Activated CD4-positive, alpha-beta memory T cell treated with anti-CD3 and anti-CD28 coated beads for 36 hours (primary cell): Measurements from ENCODE around the gene PTPN5. TPM values are rescaled to one million over a fixed set of nuclear protein-coding genes. Genes with fewer than 3 reads are reported as not detected.

Source experiments
- CTCF ChIA-PET: fragments of 350-600 bp; sonication (Branson Sonifier 250); formaldehyde crosslinking; loops from one replicate; lab custom pipeline; 2021; ENCODE audit warnings: antibody characterized with exemption, inconsistent platforms; lab: Charles Lee
- POLR2A ChIA-PET: fragments of 350-600 bp; sonication (Branson Sonifier 250); formaldehyde crosslinking; loops from one replicate; lab custom pipeline; 2021; ENCODE audit warnings: antibody characterized with exemption; lab: Charles Lee
- DNase-seq: peaks from one replicate; pipeline ENCODE4 v3.0.0-alpha.2; 2020
- H3K27ac Mint-ChIP-seq: one replicate; pipeline ENCODE4 v1.8.0; 2021; ENCODE audit warnings: mixed read lengths
- H3K27me3 Mint-ChIP-seq: one replicate; pipeline ENCODE4 v1.8.0; 2021; ENCODE audit warnings: mixed read lengths
- H3K36me3 Mint-ChIP-seq: one replicate; pipeline ENCODE4 v1.8.0; 2021; ENCODE audit warnings: mixed read lengths
- H3K4me1 Mint-ChIP-seq: one replicate; pipeline ENCODE4 v1.8.0; 2021; ENCODE audit warnings: low read depth, mixed read lengths
- H3K4me3 Mint-ChIP-seq: one replicate; pipeline ENCODE4 v1.8.0; 2021; ENCODE audit warnings: mild to moderate bottlenecking, mixed read lengths
- H3K9me3 Mint-ChIP-seq: one replicate; pipeline ENCODE4 v1.8.0; 2021; ENCODE audit warnings: mixed read lengths
- intact Hi-C: fragments of 100-400 bp; cut with micrococcal nuclease; formaldehyde crosslinking; loops from one replicate; pipeline ENCODE4 v1.15.1; 2023
- total RNA-seq, 2 experiments: library from RNA; stranded (reverse); gene quantifications; one replicate each; pipeline ENCODE4 v1.2.3, GENCODE V29; 2021

Gene PTPN5
- total RNA-seq, 2 experiments from 2014 or later, result not detected

GRCh38 chr11:18721561-18722292 is 69.9 kb downstream of the PTPN5 start:
- H3K9me3 Mint-ChIP-seq, result no peaks in the 10 kb centered on the region
- POLR2A ChIA-PET, result interaction anchor here (0.6 to 1.3 kb wide), 4 partner anchors 88 to 195 kb away, joined by 3 to 5 read pairs (median 3); partner anchors contain the start of gene TSG101
- peaks cover 6% of the 10 kb centered on the region for H3K4me1 Mint-ChIP-seq
- no peak overlapping the region for H3K27ac Mint-ChIP-seq
- intact Hi-C loops, result loop anchor here (1.0 to 5.0 kb wide), 5 partner anchors 14 to 194 kb away; partner anchors contain the start of gene TSG101
- DNase-seq, result peak; percentile 60
- H3K36me3 Mint-ChIP-seq, result no peaks in the 10 kb centered on the region
- peak overlapping the region; percentile 81 for H3K4me3 Mint-ChIP-seq
- no peaks in the 10 kb centered on the region for H3K27me3 Mint-ChIP-seq
- CTCF ChIA-PET, result interaction anchor here (0.6 to 4.7 kb wide), 64 partner anchors 8 to 1411 kb away, joined by 3 to 42 read pairs (median 4); partner anchors contain the start of genes SPTY2D1, TMEM86A, TSG101 and UEVLD

DNA sequence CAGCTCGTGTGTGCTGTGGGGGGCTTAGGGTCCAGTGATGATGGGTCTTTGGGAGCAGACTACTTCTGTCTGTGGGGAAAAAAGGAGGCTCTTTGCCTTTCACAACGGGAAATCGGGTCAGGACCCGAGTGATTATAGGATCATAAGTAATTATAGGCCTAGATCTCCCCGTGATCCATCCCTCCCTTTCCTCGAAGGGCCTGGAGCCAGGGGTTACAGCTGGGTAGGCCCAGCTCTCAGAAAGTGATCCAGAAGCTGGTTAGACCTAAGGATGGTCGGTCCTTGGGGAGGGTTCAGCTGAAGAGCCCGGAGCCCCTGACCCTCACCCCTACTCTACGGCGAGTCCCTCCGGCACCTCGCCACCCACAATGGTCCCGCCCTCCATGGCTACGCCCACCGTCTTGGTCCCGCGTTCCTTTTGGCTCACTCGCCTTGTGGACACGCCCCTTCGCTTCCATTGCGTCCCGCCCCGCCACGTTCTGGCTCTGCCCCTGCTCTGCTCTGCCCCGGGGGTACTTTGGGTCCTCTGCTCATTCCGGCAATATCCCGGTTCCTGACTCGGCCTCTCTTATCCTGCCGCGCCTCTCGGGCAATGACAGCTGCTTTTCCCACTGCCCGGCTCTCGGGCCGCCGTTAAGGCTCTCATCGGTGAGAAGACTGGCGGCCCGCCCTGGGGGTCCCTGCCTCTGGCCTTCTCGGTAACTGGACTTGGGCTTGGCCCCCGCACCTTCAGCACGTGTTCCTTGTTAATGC is 70.6 kb downstream of the PTPN5 start:
- peak; percentile 88 for DNase-seq
- Mint-ChIP-seq H3K4me1 (peaks cover 6% of the 10 kb centered on the region), H3K27ac (no peak overlapping the region), H3K9me3 (no peaks in the 10 kb centered on the region), H3K4me3 (peak overlapping the region; percentile 81), H3K27me3 (no peaks in the 10 kb centered on the region), H3K36me3 (no peaks in the 10 kb centered on the region)
- ChIA-PET CTCF (interaction anchor here (0.8 to 4.7 kb wide), 31 partner anchors 8 to 477 kb away, joined by 3 to 42 read pairs (median 6); partner anchors contain the start of genes SPTY2D1 and TSG101), POLR2A (interaction anchor here (0.5 to 1.2 kb wide), 2 partner anchors 65 to 194 kb away, joined by 3 to 5 read pairs; partner anchors contain the start of gene TSG101)
- intact Hi-C loops, result loop anchor here (1.0 to 5.0 kb wide), 4 partner anchors 14 to 194 kb away; partner anchors contain the start of gene TSG101

DNA sequence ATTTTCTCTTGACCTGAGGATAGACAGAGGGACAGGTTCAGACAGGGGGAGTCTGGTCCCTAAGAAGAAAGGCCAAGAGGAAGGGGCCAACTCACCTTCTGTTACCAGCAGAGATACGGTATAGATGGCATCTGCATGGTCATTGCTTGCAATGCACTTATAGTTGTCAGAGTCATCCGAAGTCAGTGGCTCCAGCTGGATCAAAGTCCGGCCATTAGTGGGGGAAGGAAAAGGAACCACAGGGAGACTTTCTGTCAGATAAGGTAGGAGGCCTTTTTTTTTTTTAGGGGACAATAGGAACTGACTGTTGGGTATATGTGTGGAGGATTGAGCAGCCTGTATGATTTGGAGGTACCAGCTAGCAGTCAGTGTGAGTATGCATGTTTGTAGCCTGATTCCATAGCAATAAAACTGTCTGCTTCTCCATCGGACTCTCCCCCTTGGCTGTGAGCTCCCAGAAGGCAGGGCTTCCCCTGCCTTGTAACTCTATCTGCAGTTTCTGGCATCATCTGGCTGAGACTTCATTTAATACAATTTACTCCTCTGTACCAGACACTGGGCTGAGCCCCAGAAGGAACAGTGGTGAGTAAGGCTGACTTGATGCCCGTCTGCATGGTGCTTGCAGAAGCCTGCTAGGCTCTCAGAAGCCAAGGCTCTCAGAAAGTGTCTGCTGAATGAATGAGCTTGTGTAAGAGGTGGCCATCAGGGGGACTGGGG is 71.3 kb downstream of the PTPN5 start:
- no peak for DNase-seq
- Mint-ChIP-seq H3K27ac (no peak overlapping the region), H3K36me3 (no peaks in the 10 kb centered on the region), H3K4me3 (peak overlapping the region; percentile 45), H3K27me3 (no peaks in the 10 kb centered on the region), H3K9me3 (no peaks in the 10 kb centered on the region), H3K4me1 (peaks cover 6% of the 10 kb centered on the region)
- intact Hi-C loops, result loop anchor here (5.0 kb wide), 3 partner anchors 48 to 193 kb away; partner anchors contain the start of gene TSG101
- ChIA-PET POLR2A (interaction anchor here (0.5 kb wide), 1 partner anchor 65 kb away, joined by 3 read pairs; no protein-coding TSS in a partner anchor), CTCF (interaction anchor here (0.7 to 4.7 kb wide), 6 partner anchors 11 to 275 kb away, joined by 3 to 42 read pairs (median 14); partner anchors contain the start of gene SPTY2D1)

GRCh38 chr11:18715476-18715875 is 76.1 kb downstream of the PTPN5 start:
- Mint-ChIP-seq H3K9me3 (no peaks in the 10 kb centered on the region), H3K27ac (no peak overlapping the region), H3K27me3 (no peaks in the 10 kb centered on the region), H3K36me3 (no peaks in the 10 kb centered on the region), H3K4me3 (no peak overlapping the region), H3K4me1 (peaks cover 3% of the 10 kb centered on the region)
- POLR2A ChIA-PET, result no interaction called here
- CTCF ChIA-PET, result interaction anchor here (1.5 kb wide), 1 partner anchor 12 kb away, joined by 9 read pairs; no protein-coding TSS in a partner anchor
- no peak for DNase-seq
- intact Hi-C loops, result no loop called here

- intact Hi-C loops, result no loop called here
- H3K27me3 Mint-ChIP-seq, result no peaks in the 10 kb centered on the region
- no peak overlapping the region for H3K27ac Mint-ChIP-seq
- POLR2A ChIA-PET, result no interaction called here
- CTCF ChIA-PET, result no interaction called here
- H3K4me3 Mint-ChIP-seq, result no peak overlapping the region
- H3K9me3 Mint-ChIP-seq, result no peaks in the 10 kb centered on the region
- H3K4me1 Mint-ChIP-seq, result peaks cover 2% of the 10 kb centered on the region
- no peaks in the 10 kb centered on the region for H3K36me3 Mint-ChIP-seq
- no peak for DNase-seq
Observed at GRCh38 chr11:18714443-18714780, 77.2 kb downstream of the PTPN5 start.

DNA sequence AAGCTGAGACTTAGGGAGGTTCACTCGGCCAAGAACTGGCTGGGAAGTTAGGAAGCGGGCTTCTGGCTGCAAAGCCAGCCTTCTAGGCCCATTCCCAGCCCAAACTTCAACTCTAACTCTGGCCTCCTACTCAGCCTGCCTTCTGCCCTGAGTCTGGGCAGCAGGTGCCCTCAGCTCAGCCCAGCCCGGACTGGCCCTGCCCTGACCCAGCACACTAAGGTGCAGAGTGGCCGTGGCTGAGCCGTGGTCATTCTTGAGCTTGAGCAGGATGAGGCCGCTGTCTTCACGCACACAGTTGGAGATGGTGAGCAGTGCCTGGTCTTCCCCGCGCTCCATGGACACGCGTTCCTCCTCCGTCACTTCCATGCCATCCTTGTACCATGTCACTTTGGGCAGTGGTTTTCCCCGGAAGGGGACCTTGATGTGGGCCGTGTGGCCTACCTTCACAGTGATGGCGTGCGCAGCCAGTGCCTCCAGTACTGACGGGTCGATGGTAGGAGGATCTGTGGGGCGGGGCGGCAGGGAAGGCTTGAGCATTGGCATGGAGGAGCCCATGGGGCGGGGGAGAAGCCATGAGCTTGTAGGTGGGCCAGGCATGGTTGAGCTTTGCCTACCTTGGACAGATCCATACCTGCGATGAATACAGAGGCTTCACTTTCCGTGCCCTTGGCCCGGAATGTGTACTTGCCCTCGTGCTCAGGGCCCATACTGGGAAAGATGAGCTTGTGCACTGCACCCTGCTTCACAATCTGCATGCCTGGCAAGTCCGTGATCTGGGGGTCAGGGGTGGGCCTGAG is 77.8 kb downstream of the PTPN5 start:
- POLR2A ChIA-PET, result no interaction called here
- CTCF ChIA-PET, result interaction anchor here (0.9 to 2.2 kb wide), 4 partner anchors 8 to 470 kb away, joined by 3 to 12 read pairs (median 6); no protein-coding TSS in a partner anchor
- intact Hi-C loops, result no loop called here
- H3K9me3 Mint-ChIP-seq, result no peaks in the 10 kb centered on the region
- H3K27me3 Mint-ChIP-seq, result no peaks in the 10 kb centered on the region
- no peak overlapping the region for H3K4me3 Mint-ChIP-seq
- H3K27ac Mint-ChIP-seq, result no peak overlapping the region
- DNase-seq, result no peak
- H3K4me1 Mint-ChIP-seq, result peaks cover 2% of the 10 kb centered on the region
- no peaks in the 10 kb centered on the region for H3K36me3 Mint-ChIP-seq

DNA sequence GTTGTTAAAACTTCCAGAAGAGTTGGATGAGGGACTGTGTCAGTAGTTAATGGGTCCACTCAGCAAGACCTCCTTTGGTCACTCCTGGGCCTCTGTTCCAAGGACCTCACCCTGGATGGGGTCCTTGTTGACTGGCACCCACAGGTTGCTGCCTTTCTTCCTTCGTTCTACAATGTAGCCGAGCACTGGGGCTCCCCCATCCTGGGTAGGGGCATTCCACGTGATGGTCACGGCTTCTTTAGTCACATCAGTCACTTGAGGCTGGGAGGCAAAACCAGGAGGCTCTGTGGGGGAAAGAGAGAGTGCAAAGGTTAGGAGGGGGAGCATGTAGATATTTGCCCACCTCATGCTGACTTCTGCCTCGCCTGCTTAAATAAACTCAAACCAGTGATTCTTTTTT is 81.1 kb downstream of the PTPN5 start:
- DNase-seq, result no peak
- intact Hi-C loops, result no loop called here
- CTCF ChIA-PET, result interaction anchor here (1.0 to 1.4 kb wide), 2 partner anchors 18 to 21 kb away, joined by 3 to 4 read pairs; no protein-coding TSS in a partner anchor
- H3K4me1 Mint-ChIP-seq, result peaks cover 15% of the 10 kb centered on the region
- H3K4me3 Mint-ChIP-seq, result no peak overlapping the region
- H3K27me3 Mint-ChIP-seq, result no peaks in the 10 kb centered on the region
- POLR2A ChIA-PET, result no interaction called here
- no peaks in the 10 kb centered on the region for H3K36me3 Mint-ChIP-seq
- no peak overlapping the region for H3K27ac Mint-ChIP-seq
- no peaks in the 10 kb centered on the region for H3K9me3 Mint-ChIP-seq

DNA sequence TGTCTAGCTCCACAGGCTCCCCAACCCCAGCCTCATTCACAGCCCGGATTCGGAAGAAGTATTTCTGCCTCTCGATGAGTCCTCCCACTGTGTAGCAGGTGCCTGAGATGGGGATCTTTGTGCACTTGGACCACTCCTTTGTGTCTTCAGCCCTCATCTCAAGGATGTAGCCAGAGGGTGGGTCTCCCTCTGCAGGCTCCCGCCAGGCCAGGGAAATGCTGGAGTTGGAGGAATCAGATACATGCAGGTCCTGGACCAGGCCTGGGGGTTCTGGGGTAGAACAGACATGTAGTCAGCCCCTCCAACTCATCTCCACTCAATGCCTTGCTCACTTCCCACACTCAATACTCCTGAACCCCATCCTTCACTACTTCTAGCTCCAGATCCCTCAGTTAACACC is 82.2 kb downstream of the PTPN5 start:
- POLR2A ChIA-PET, result no interaction called here
- Mint-ChIP-seq H3K4me1 (peaks cover 23% of the 10 kb centered on the region), H3K4me3 (no peak overlapping the region), H3K27ac (no peak overlapping the region), H3K36me3 (no peaks in the 10 kb centered on the region), H3K9me3 (no peaks in the 10 kb centered on the region), H3K27me3 (no peaks in the 10 kb centered on the region)
- intact Hi-C loops, result no loop called here
- DNase-seq, result no peak
- CTCF ChIA-PET, result interaction anchor here (1.0 to 1.4 kb wide), 3 partner anchors 12 to 22 kb away, joined by 3 to 4 read pairs (median 3); no protein-coding TSS in a partner anchor

DNA sequence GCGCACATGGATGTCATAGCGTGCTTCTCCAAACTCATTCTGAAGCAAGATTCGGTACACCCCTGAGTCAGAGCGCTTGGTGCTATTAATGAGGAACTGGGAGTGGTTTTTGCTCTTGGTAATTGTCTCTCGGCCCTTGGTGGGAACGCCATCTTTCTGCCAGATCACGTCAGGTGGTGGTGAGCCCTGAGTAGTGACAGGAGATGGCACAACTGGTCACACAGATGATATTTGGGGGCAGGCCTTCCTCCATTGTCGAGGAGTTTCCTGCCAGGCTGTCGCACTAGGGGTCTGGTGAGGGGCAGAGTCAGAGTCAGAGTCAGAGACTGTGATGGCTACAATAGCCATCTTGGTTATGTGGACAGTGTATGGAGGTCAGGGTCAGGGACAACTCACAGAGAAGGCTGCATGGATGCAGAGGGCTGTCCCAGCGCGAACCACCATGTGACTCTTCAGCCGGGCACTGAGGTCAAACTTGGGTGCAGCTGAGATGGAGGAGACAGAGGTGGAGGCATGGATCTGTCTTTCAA is 83.7 kb downstream of the PTPN5 start:
- Mint-ChIP-seq H3K27me3 (no peaks in the 10 kb centered on the region), H3K36me3 (no peaks in the 10 kb centered on the region), H3K4me1 (peaks cover 23% of the 10 kb centered on the region), H3K4me3 (no peak overlapping the region), H3K27ac (no peak overlapping the region), H3K9me3 (no peaks in the 10 kb centered on the region)
- POLR2A ChIA-PET, result no interaction called here
- CTCF ChIA-PET, result interaction anchor here (2.3 kb wide), 1 partner anchor 14 kb away, joined by 11 read pairs; no protein-coding TSS in a partner anchor
- no peak for DNase-seq
- intact Hi-C loops, result loop anchor here (1.0 kb wide), 1 partner anchor 13 kb away; no protein-coding TSS in a partner anchor
